RWPE1 (cell line): ENCODE measurements around the gene VTCN1.
"Not testable (repeated sequence)": the region's sequence is repeated elsewhere in the genome, so short reads cannot be mapped to it uniquely, and the experiment has no call there.

ENCODE experiments used
- CTCF ChIA-PET: fragments of 350-600 bp; sonication (Branson Sonifier 250); formaldehyde crosslinking; extraction: SDS; loops from one replicate; lab custom pipeline; 2021; lab: Yijun Ruan, JAX
- POLR2A ChIA-PET: fragments of 400-600 bp; formaldehyde crosslinking; extraction: SDS; loops from one replicate; lab custom pipeline; 2020; ENCODE audit warnings: antibody characterized with exemption; ENCODE audit not compliant: low non-redundant PET; lab: Yijun Ruan, JAX
- DNase-seq: peaks from one replicate; pipeline ENCODE4 v3.0.0; 2012; ENCODE audit warnings: low spot score
- H3K27ac ChIP-seq: fragments of 450-650 bp; 2 replicates; pipeline ENCODE4 v1.5.1; 2017
- CTCF ChIP-seq: fragments of 450-650 bp; conservative IDR thresholded peaks from 2 replicates; pipeline ENCODE4 v1.5.1; 2017; ENCODE audit warnings: low read depth, mild to moderate bottlenecking

VTCN1 gene

GRCh38 chr1:117169871-117170596, 40.7 kb downstream of the VTCN1 start:
- no peak for TF ChIP-seq CTCF
- CTCF ChIA-PET = no interaction called here
- POLR2A ChIA-PET = no interaction called here
- DNase-seq = no peak
- H3K27ac ChIP-seq = no peak overlapping the region

DNA sequence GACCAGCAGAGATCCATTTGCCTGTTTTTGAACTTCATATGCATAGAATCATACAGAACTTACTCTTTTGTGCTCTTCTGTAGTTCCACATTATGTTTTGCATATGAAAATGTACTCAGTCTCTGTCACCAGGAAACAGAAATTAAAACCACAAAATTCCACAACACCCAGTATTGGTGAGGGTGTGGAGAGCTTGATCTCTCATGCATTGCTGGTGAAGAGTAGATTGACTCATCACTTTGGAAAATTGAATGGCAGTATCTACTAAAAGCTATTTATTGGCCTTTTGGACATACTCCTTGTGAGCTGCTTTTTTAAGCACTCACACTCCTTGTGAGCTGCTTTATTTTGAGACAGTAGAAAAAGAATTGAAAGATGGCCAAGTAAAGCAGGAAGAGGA, 43.3 kb downstream of the VTCN1 start:
- TF ChIP-seq CTCF = no peak
- POLR2A ChIA-PET = no interaction called here
- DNase-seq = no peak
- no peak overlapping the region for H3K27ac ChIP-seq
- CTCF ChIA-PET = no interaction called here

- no peak overlapping the region for H3K27ac ChIP-seq
- ChIA-PET CTCF (interaction anchor here (0.6 kb wide), 1 partner anchor 86 kb away, joined by 5 read pairs; no protein-coding TSS in a partner anchor), POLR2A (no interaction called here)
- TF ChIP-seq CTCF = no peak
- no peak for DNase-seq
Measured at GRCh38 chr1:117166076-117166475, 44.7 kb downstream of the VTCN1 start.

DNA sequence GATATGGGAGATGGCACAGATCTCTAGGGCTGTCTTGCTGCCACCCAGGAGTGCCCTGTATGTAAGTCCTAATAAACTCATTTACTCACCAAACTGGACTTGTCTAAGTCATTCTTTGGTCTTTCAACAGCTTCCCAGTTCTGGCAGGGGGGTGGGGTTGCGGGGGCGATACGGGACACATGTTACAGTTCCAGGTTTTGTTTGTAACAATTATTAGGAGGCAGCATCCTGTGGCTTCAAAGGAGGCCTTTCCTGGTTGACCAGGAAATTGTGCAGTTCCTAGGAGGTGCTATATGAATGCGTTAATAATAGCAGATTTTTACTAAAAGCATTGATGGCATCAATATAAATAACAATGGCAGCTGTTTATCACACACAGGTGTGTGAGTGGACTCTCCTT, 46.5 kb downstream of the VTCN1 start:
- no peak for DNase-seq
- POLR2A ChIA-PET = no interaction called here
- TF ChIP-seq CTCF = no peak
- CTCF ChIA-PET = interaction anchor here (1.1 kb wide), 1 partner anchor 9 kb away, joined by 3 read pairs; no protein-coding TSS in a partner anchor
- no peak overlapping the region for H3K27ac ChIP-seq

GRCh38 chr1:117162816-117163215, 47.9 kb downstream of the VTCN1 start:
- no peak for TF ChIP-seq CTCF
- CTCF ChIA-PET = interaction anchor here (0.6 kb wide), 1 partner anchor 9 kb away, joined by 3 read pairs; no protein-coding TSS in a partner anchor
- H3K27ac ChIP-seq = no peak overlapping the region
- POLR2A ChIA-PET = no interaction called here
- DNase-seq = no peak

GRCh38 chr1:117161887-117162286, 48.8 kb downstream of the VTCN1 start:
- H3K27ac ChIP-seq = no peak overlapping the region
- CTCF ChIA-PET = interaction anchor here (0.7 kb wide), 1 partner anchor 621 kb away, joined by 3 read pairs; no protein-coding TSS in a partner anchor
- no peak for TF ChIP-seq CTCF
- POLR2A ChIA-PET = no interaction called here
- no peak for DNase-seq

GRCh38 chr1:117151305-117151704, 59.4 kb downstream of the VTCN1 start:
- POLR2A ChIA-PET = not testable (repeated sequence)
- CTCF ChIA-PET = interaction anchor here (0.7 kb wide), 2 partner anchors 133 to 604 kb away, joined by 3 to 4 read pairs; no protein-coding TSS in a partner anchor

More at GRCh38 chr1:117151305-117151704, 59.4 kb downstream of the VTCN1 start:
- H3K27ac ChIP-seq, DNase-seq: not testable (repeated sequence)
